Coronary artery (tissue), 2 donors: ENCODE data around the gene SIKE1.

Source experiments
- DNase-seq: peaks from one replicate; pipeline ENCODE4 v3.0.0-alpha.2; 2017; ENCODE audit warnings: low spot score
- H3K27ac ChIP-seq, 2 donors: fragments of 200-600 bp; sonication (generic); one replicate each; pipeline ENCODE4 v1.5.1; 2016 to 2019
- H3K4me3 ChIP-seq: fragments of 200-600 bp; sonication (generic); 2 replicates; pipeline ENCODE4 v1.5.1; 2016; ENCODE audit warnings: mild to moderate bottlenecking, moderate library complexity
- TF ChIP-seq, protein P1 (sequence below): fragments of 200-600 bp; sonication (generic); IDR thresholded peaks from one replicate; pipeline ENCODE4 v1.5.1; 2019; ENCODE audit warnings: antibody characterized with exemption

SIKE1 gene

GRCh38 chr1:114753143-114753542, 27.3 kb downstream of the SIKE1 start:
- no peak for DNase-seq
- TF ChIP-seq, protein P1, sequence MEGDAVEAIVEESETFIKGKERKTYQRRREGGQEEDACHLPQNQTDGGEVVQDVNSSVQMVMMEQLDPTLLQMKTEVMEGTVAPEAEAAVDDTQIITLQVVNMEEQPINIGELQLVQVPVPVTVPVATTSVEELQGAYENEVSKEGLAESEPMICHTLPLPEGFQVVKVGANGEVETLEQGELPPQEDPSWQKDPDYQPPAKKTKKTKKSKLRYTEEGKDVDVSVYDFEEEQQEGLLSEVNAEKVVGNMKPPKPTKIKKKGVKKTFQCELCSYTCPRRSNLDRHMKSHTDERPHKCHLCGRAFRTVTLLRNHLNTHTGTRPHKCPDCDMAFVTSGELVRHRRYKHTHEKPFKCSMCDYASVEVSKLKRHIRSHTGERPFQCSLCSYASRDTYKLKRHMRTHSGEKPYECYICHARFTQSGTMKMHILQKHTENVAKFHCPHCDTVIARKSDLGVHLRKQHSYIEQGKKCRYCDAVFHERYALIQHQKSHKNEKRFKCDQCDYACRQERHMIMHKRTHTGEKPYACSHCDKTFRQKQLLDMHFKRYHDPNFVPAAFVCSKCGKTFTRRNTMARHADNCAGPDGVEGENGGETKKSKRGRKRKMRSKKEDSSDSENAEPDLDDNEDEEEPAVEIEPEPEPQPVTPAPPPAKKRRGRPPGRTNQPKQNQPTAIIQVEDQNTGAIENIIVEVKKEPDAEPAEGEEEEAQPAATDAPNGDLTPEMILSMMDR, result no peak
- no peak overlapping the region for H3K27ac ChIP-seq
- no peak overlapping the region for H3K4me3 ChIP-seq

GRCh38 chr1:114750780-114751179, 29.7 kb downstream of the SIKE1 start:
- TF ChIP-seq, protein P1, result no peak

DNA sequence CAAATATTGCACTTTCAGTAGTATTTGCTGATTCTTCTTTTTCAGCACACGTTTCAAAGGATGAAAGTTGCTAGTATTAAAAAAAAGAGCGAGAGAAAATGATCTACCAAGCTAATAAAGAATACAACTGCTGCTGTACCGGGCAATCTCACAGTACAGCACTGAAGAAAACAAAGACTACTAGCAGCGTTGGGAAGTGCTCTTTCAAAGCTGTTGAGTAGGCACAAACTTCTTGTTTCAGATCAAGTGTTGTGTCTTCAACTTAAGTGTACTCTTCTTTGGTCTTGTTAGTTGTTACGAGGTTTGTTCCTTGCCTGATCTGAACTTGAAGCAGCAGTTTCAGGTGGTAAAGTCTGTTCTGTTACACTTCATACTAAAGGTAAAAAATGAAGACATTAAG, 30.6 kb downstream of the SIKE1 start:
- no peak for DNase-seq
- Histone ChIP-seq H3K4me3 (no peak overlapping the region), H3K27ac (no peak overlapping the region)
- TF ChIP-seq, protein P1, result no peak

More at GRCh38 chr1:114750780-114751179, 29.7 kb downstream of the SIKE1 start:
- Histone ChIP-seq H3K27ac (no peak overlapping the region), H3K4me3 (no peak overlapping the region)
- no peak for DNase-seq

GRCh38 chr1:114746450-114747121, 33.9 kb downstream of the SIKE1 start:
- TF ChIP-seq, protein P1, result no peak
- H3K27ac ChIP-seq, result no peak overlapping the region

GRCh38 chr1:114745291-114745690, 35.2 kb downstream of the SIKE1 start:
- Histone ChIP-seq H3K27ac (no peak overlapping the region), H3K4me3 (no peak overlapping the region)
- TF ChIP-seq, protein P1, result no peak
- no peak for DNase-seq

More at GRCh38 chr1:114746450-114747121, 33.9 kb downstream of the SIKE1 start:
- no peak for DNase-seq
- no peak overlapping the region for H3K4me3 ChIP-seq

GRCh38 chr1:114741963-114742746, 38.3 kb downstream of the SIKE1 start:
- Histone ChIP-seq H3K27ac (no peak overlapping the region), H3K4me3 (no peak overlapping the region)
- DNase-seq, result no peak
- TF ChIP-seq, protein P1, result no peak

DNA sequence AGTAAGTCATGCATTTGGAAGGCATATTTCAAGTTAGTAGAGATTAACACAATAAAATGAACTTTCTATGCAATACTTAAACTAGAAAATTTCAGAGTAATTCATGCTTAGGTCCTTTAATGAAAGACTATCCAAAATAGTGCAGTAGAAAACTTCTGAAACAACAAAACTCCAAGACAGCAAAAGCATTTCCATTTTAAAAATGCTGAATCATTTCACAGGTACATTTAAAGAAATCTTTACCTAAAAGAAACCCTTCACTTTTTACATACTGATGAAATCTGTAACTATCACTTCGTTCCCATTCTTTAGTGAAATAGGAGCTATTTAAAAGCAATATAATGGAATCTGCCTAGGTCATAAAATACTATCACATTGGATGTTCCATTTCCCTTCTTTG, 40.2 kb downstream of the SIKE1 start:
- DNase-seq, result no peak
- Histone ChIP-seq H3K4me3 (no peak overlapping the region), H3K27ac (no peak overlapping the region)
- TF ChIP-seq, protein P1, result no peak
